HG02973 (cell line): ENCODE data around the gene RIT2.

Experiments used
- ATAC-seq: cut with Tn5 transposase; IDR thresholded peaks from one replicate; pipeline ENCODE4 v1.9.1; 2021; ENCODE audit warnings: moderate library complexity; ENCODE audit not compliant: unreplicated experiment

The RIT2 gene

GRCh38 chr18:43081396-43081795, 34.1 kb downstream of the RIT2 start:
- ATAC-seq = no peak

- ATAC-seq = no peak
Measured at GRCh38 chr18:43080671-43081070, 34.8 kb downstream of the RIT2 start.

GRCh38 chr18:43079422-43079821, 36.1 kb downstream of the RIT2 start:
- ATAC-seq = no peak

GRCh38 chr18:43078478-43079092, 36.9 kb downstream of the RIT2 start:
- ATAC-seq = no peak

GRCh38 chr18:43077510-43078308, 37.8 kb downstream of the RIT2 start:
- no peak for ATAC-seq

- no peak for ATAC-seq
Measured at GRCh38 chr18:43073771-43074170, 41.7 kb downstream of the RIT2 start.

- ATAC-seq = no peak
Measured at GRCh38 chr18:43068781-43069180, 46.7 kb downstream of the RIT2 start.

- no peak for ATAC-seq
Measured at GRCh38 chr18:43067570-43067969, 47.9 kb downstream of the RIT2 start.

- ATAC-seq = no peak
Measured at GRCh38 chr18:43061816-43062215, 53.7 kb downstream of the RIT2 start.

GRCh38 chr18:43061318-43061717, 54.2 kb downstream of the RIT2 start:
- no peak for ATAC-seq

GRCh38 chr18:43060020-43060419, 55.5 kb downstream of the RIT2 start:
- no peak for ATAC-seq

- ATAC-seq = no peak
Measured at GRCh38 chr18:43054815-43055519, 60.5 kb downstream of the RIT2 start.

GRCh38 chr18:43049021-43049420, 66.5 kb downstream of the RIT2 start:
- ATAC-seq = no peak

GRCh38 chr18:43046322-43046721, 69.2 kb downstream of the RIT2 start:
- no peak for ATAC-seq

GRCh38 chr18:43043626-43044025, 71.9 kb downstream of the RIT2 start:
- ATAC-seq = no peak

GRCh38 chr18:43040281-43040680, 75.2 kb downstream of the RIT2 start:
- ATAC-seq = no peak

- ATAC-seq = no peak
Measured at GRCh38 chr18:43034683-43035500, 80.6 kb downstream of the RIT2 start.

GRCh38 chr18:43031169-43031568, 84.3 kb downstream of the RIT2 start:
- no peak for ATAC-seq

GRCh38 chr18:43029414-43029813, 86.1 kb downstream of the RIT2 start:
- ATAC-seq = no peak

- no peak for ATAC-seq
Measured at GRCh38 chr18:43022874-43023273, 92.6 kb downstream of the RIT2 start.

GRCh38 chr18:43017622-43018021, 97.9 kb downstream of the RIT2 start:
- ATAC-seq = no peak
